Activated CD8-positive, alpha-beta memory T cell treated with anti-CD3 and anti-CD28 coated beads, Interleukin-2, amount 10 ng/mL, durations not matched to agents 7 days and 5 days (primary cell): ENCODE results near the gene HEATR1. TPM values are rescaled to one million over a fixed set of nuclear protein-coding genes. Genes with fewer than 3 reads are reported as not detected.

Experiments used
- ATAC-seq: fragments of 150-1000 bp; cut with Tn5 transposase; one replicate; pipeline ENCODE4 v1.10.0; 2021; ENCODE audit warnings: moderate library complexity
- CTCF ChIA-PET: fragments of 350-600 bp; sonication (Branson Sonifier 250); formaldehyde crosslinking; loops from one replicate; lab custom pipeline; 2021; ENCODE audit warnings: antibody characterized with exemption; lab: Charles Lee
- DNase-seq: peaks from one replicate; pipeline ENCODE4 v3.0.0-alpha.2; 2020
- H3K27ac Mint-ChIP-seq: one replicate; pipeline ENCODE4 v1.8.0; 2021; ENCODE audit warnings: mild to moderate bottlenecking, mixed read lengths
- H3K27me3 Mint-ChIP-seq: one replicate; pipeline ENCODE4 v1.8.0; 2021; ENCODE audit warnings: mixed read lengths
- H3K36me3 Mint-ChIP-seq: one replicate; pipeline ENCODE4 v1.8.0; 2021; ENCODE audit warnings: mild to moderate bottlenecking, mixed read lengths
- H3K4me1 Mint-ChIP-seq: one replicate; pipeline ENCODE4 v1.8.0; 2021; ENCODE audit warnings: mixed read lengths
- H3K4me3 Mint-ChIP-seq: one replicate; pipeline ENCODE4 v1.8.0; 2021; ENCODE audit warnings: mild to moderate bottlenecking, moderate library complexity, mixed read lengths
- H3K9me3 Mint-ChIP-seq: one replicate; pipeline ENCODE4 v1.8.0; 2022; ENCODE audit warnings: low read depth, mixed read lengths
- total RNA-seq, 2 experiments: library from RNA; stranded (reverse); gene quantifications; one replicate each; pipeline ENCODE4 v1.2.3, GENCODE V29; 2021

HEATR1 gene
- total RNA-seq, 2 experiments from 2014 or later = 40.2 to 57.6 TPM

- DNase-seq (peak; percentile 92), ATAC-seq (peak; percentile 80)
- H3K27me3 Mint-ChIP-seq = peaks cover 11% of the 10 kb centered on the region
- no peaks in the 10 kb centered on the region for H3K9me3 Mint-ChIP-seq
- H3K36me3 Mint-ChIP-seq = peaks cover 27% of the 10 kb centered on the region
- H3K4me1 Mint-ChIP-seq = peaks cover 24% of the 10 kb centered on the region
- peak within 1 kb of the TSS; percentile 99 for H3K27ac Mint-ChIP-seq
- peak within 1 kb of the TSS; percentile 93 for H3K4me3 Mint-ChIP-seq
- CTCF ChIA-PET = no interaction called here
Observed at GRCh38 chr1:236523704-236524141, 80.6 kb downstream of the HEATR1 start, which contains the start of gene LGALS8. LGALS8 (plus strand) TSS chr1:236523982; CDS start chr1:236526071, 2,089 bp downstream.

GRCh38 chr1:236522937-236523703, 81.2 kb downstream of the HEATR1 start:
- H3K9me3 Mint-ChIP-seq = no peaks in the 10 kb centered on the region
- DNase-seq = no peak
- peaks cover 26% of the 10 kb centered on the region for H3K4me1 Mint-ChIP-seq
- CTCF ChIA-PET = no interaction called here
- peaks cover 16% of the 10 kb centered on the region for H3K27me3 Mint-ChIP-seq
- peaks cover 26% of the 10 kb centered on the region for H3K36me3 Mint-ChIP-seq
- ATAC-seq = peak; percentile 1
- H3K27ac Mint-ChIP-seq = peak overlapping the region; percentile 99
- H3K4me3 Mint-ChIP-seq = peak overlapping the region; percentile 93

GRCh38 chr1:236520445-236521005, 83.8 kb downstream of the HEATR1 start:
- H3K27ac Mint-ChIP-seq = no peak overlapping the region
- H3K4me1 Mint-ChIP-seq = peaks cover 33% of the 10 kb centered on the region
- no peak overlapping the region for H3K4me3 Mint-ChIP-seq
- H3K9me3 Mint-ChIP-seq = no peaks in the 10 kb centered on the region
- ATAC-seq (no peak), DNase-seq (no peak)
- peaks cover 26% of the 10 kb centered on the region for H3K27me3 Mint-ChIP-seq
- H3K36me3 Mint-ChIP-seq = peaks cover 9% of the 10 kb centered on the region
- CTCF ChIA-PET = no interaction called here

GRCh38 chr1:236518322-236518721, 86.0 kb downstream of the HEATR1 start:
- no peak for DNase-seq
- CTCF ChIA-PET = no interaction called here
- no peak overlapping the region for H3K4me3 Mint-ChIP-seq
- peaks cover 4% of the 10 kb centered on the region for H3K36me3 Mint-ChIP-seq
- H3K27ac Mint-ChIP-seq = no peak overlapping the region
- ATAC-seq = no peak
- H3K9me3 Mint-ChIP-seq = no peaks in the 10 kb centered on the region
- peaks cover 29% of the 10 kb centered on the region for H3K27me3 Mint-ChIP-seq
- peaks cover 33% of the 10 kb centered on the region for H3K4me1 Mint-ChIP-seq

GRCh38 chr1:236516929-236517704, 87.2 kb downstream of the HEATR1 start:
- peaks cover 4% of the 10 kb centered on the region for H3K36me3 Mint-ChIP-seq
- H3K4me3 Mint-ChIP-seq = peak overlapping the region; percentile 59
- ATAC-seq = peak; percentile 88
- H3K4me1 Mint-ChIP-seq = peaks cover 26% of the 10 kb centered on the region
- peak overlapping the region; percentile 75 for H3K27ac Mint-ChIP-seq
- CTCF ChIA-PET = interaction anchor here (1.3 to 1.7 kb wide), 2 partner anchors 10 to 88 kb away, joined by 3 to 4 read pairs; no protein-coding TSS in a partner anchor
- peak; percentile 78 for DNase-seq
- H3K27me3 Mint-ChIP-seq = peaks cover 31% of the 10 kb centered on the region
- no peaks in the 10 kb centered on the region for H3K9me3 Mint-ChIP-seq

GRCh38 chr1:236515443-236515958, 88.8 kb downstream of the HEATR1 start:
- CTCF ChIA-PET = interaction anchor here (0.7 kb wide), 1 partner anchor 101 kb away, joined by 3 read pairs; no protein-coding TSS in a partner anchor
- H3K27me3 Mint-ChIP-seq = peaks cover 30% of the 10 kb centered on the region
- no peak overlapping the region for H3K4me3 Mint-ChIP-seq
- H3K9me3 Mint-ChIP-seq = no peaks in the 10 kb centered on the region
- peaks cover 23% of the 10 kb centered on the region for H3K4me1 Mint-ChIP-seq
- ATAC-seq = no peak
- no peaks in the 10 kb centered on the region for H3K36me3 Mint-ChIP-seq
- no peak for DNase-seq
- no peak overlapping the region for H3K27ac Mint-ChIP-seq

- Mint-ChIP-seq H3K27ac (no peak overlapping the region), H3K4me3 (no peak overlapping the region), H3K36me3 (no peaks in the 10 kb centered on the region), H3K4me1 (peaks cover 29% of the 10 kb centered on the region), H3K27me3 (peaks cover 36% of the 10 kb centered on the region), H3K9me3 (no peaks in the 10 kb centered on the region)
- no peak for DNase-seq
- CTCF ChIA-PET = no interaction called here
- ATAC-seq = no peak
Observed at GRCh38 chr1:236514703-236515442, 89.4 kb downstream of the HEATR1 start.

GRCh38 chr1:236511735-236512418, 92.4 kb downstream of the HEATR1 start:
- Mint-ChIP-seq H3K4me1 (peaks cover 44% of the 10 kb centered on the region), H3K36me3 (no peaks in the 10 kb centered on the region), H3K4me3 (no peak overlapping the region), H3K27me3 (peaks cover 34% of the 10 kb centered on the region), H3K9me3 (no peaks in the 10 kb centered on the region), H3K27ac (no peak overlapping the region)
- DNase-seq (no peak), ATAC-seq (no peak)
- CTCF ChIA-PET = no interaction called here

- H3K36me3 Mint-ChIP-seq = no peaks in the 10 kb centered on the region
- CTCF ChIA-PET = interaction anchor here (0.7 kb wide), 1 partner anchor 16 kb away, joined by 3 read pairs; no protein-coding TSS in a partner anchor
- DNase-seq (no peak), ATAC-seq (no peak)
- no peaks in the 10 kb centered on the region for H3K9me3 Mint-ChIP-seq
- peaks cover 29% of the 10 kb centered on the region for H3K27me3 Mint-ChIP-seq
- no peak overlapping the region for H3K27ac Mint-ChIP-seq
- no peak overlapping the region for H3K4me3 Mint-ChIP-seq
- H3K4me1 Mint-ChIP-seq = peaks cover 30% of the 10 kb centered on the region
Observed at GRCh38 chr1:236509647-236510401, 94.5 kb downstream of the HEATR1 start.

GRCh38 chr1:236509203-236509602, 95.1 kb downstream of the HEATR1 start:
- CTCF ChIA-PET = no interaction called here

GRCh38 chr1:236508593-236509027, 95.7 kb downstream of the HEATR1 start:
- no peaks in the 10 kb centered on the region for H3K36me3 Mint-ChIP-seq
- CTCF ChIA-PET = no interaction called here
- peaks cover 36% of the 10 kb centered on the region for H3K27me3 Mint-ChIP-seq
- peak overlapping the region; percentile 12 for H3K4me3 Mint-ChIP-seq
- no peak for DNase-seq
- ATAC-seq = peak; percentile 46
- H3K4me1 Mint-ChIP-seq = peaks cover 30% of the 10 kb centered on the region
- H3K9me3 Mint-ChIP-seq = no peaks in the 10 kb centered on the region
- peak overlapping the region; percentile 48 for H3K27ac Mint-ChIP-seq

More at GRCh38 chr1:236509203-236509602, 95.1 kb downstream of the HEATR1 start:
- Mint-ChIP-seq H3K9me3 (no peaks in the 10 kb centered on the region), H3K4me1 (peaks cover 30% of the 10 kb centered on the region), H3K27me3 (peaks cover 35% of the 10 kb centered on the region), H3K27ac (no peak overlapping the region), H3K36me3 (no peaks in the 10 kb centered on the region), H3K4me3 (no peak overlapping the region)
- no peak for ATAC-seq
- DNase-seq = no peak
